Breast epithelium (tissue), 3 donors: Measurements from ENCODE around the gene MAD1L1.

ENCODE experiments used
- POLR2A ChIP-seq: fragments of 450-650 bp; IDR thresholded peaks from one replicate; pipeline ENCODE4 v1.6.1; 2016; ENCODE audit warnings: antibody characterized with exemption, mild to moderate bottlenecking, moderate library complexity
- POLR2AphosphoS5 ChIP-seq, 3 donors: sonication (generic); formaldehyde crosslinking; IDR thresholded peaks; one replicate each; pipeline ENCODE4 v1.6.1; 2017; ENCODE audit warnings: antibody characterized with exemption in 3 of 3
- TF ChIP-seq, protein P1 (sequence below), 3 donors: fragments of 450-650 bp; IDR thresholded peaks; one replicate each; pipeline ENCODE4 v1.5.1; 2016 to 2017; ENCODE audit warnings: antibody characterized with exemption in 3 of 3, mild to moderate bottlenecking in 3 of 3, moderate library complexity in 3 of 3

DNA sequence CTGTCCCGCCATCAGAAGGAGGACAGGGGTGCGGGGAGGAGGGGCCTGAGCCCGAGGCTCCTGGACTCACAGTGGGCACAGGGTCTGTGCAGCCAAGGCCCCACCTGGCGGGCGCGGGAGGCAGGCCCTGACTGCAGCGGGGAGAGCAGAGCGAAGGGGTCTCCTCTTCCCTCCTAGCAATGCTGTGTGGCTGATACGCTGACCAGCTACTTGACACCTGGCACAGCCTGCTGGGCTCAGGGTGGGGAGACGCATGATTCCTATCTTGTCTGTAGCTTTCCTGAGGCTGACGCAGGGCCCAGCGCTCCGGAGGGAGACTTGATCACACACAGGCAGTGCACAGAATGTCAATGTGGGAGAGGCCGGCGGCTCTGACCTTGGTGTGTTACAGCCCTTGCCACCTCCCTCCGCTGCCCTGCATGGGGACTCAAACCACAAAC lies 387.8 kb downstream of the MAD1L1 start:
- TF ChIP-seq, protein P1, sequence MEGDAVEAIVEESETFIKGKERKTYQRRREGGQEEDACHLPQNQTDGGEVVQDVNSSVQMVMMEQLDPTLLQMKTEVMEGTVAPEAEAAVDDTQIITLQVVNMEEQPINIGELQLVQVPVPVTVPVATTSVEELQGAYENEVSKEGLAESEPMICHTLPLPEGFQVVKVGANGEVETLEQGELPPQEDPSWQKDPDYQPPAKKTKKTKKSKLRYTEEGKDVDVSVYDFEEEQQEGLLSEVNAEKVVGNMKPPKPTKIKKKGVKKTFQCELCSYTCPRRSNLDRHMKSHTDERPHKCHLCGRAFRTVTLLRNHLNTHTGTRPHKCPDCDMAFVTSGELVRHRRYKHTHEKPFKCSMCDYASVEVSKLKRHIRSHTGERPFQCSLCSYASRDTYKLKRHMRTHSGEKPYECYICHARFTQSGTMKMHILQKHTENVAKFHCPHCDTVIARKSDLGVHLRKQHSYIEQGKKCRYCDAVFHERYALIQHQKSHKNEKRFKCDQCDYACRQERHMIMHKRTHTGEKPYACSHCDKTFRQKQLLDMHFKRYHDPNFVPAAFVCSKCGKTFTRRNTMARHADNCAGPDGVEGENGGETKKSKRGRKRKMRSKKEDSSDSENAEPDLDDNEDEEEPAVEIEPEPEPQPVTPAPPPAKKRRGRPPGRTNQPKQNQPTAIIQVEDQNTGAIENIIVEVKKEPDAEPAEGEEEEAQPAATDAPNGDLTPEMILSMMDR (IDR thresholded peaks at IDR 0.05), result no peak
- TF ChIP-seq POLR2AphosphoS5 (IDR thresholded peaks at IDR 0.05), result no peak
- TF ChIP-seq POLR2A, result no peak
